ENCODE data around the gene FAM227B.

Gene FAM227B

DNA sequence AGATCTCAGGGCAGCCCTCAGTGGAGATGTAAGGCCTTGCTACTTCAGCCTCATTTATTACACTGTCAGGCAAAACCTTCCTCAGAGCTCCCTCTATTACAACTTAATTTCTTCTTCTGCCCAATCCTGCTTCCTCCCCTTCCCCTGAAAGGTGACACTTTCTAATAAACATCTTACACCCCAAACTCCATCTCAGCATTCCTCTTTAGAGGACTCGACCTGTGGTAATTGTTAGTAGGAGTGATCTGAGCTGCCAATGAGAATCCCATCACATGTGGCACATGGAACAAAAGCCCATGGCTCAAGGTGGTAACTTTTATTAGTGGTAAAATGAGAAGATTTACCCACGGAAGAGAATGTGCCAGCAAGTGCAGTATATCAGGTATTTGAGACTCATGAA, 30.1 kb upstream of the FAM227B start:
- ChIA-PET CTCF (no interaction called here), POLR2A (no interaction called here)
- DNase-seq (ENCODE audit: extremely low spot score), result no peak
- no peak for TF ChIP-seq ZNF384 (IDR thresholded peaks at IDR 0.05)
- no peak for TF ChIP-seq SP1 (IDR thresholded peaks at IDR 0.05)
- no peak for TF ChIP-seq TARDBP (IDR thresholded peaks at IDR 0.05)
- TF ChIP-seq ARNT (IDR thresholded peaks at IDR 0.05), result no peak
- no peak for TF ChIP-seq SUZ12 (IDR thresholded peaks at IDR 0.05)

DNA sequence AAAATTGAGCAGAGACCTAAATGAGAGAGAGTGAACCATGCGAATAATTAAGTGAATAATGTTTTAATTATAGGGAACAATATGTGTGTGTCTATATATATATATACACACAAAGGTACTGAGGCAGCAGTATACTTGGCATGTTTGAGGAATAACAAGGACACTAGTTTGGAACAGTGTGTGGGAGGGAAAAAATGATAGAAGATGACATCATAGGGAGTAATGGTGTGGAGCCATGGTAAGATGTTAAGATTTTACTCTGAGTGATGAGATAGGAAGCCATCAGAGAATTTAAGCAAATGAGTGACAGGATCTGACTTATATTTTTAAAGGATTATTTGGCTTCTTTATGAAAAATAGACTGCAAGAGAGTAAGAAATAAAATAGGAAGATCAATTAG, 29.4 kb upstream of the FAM227B start:
- no peak for DNase-seq (ENCODE audit: extremely low spot score)
- TF ChIP-seq LEF1 (IDR thresholded peaks at IDR 0.05; ENCODE audit: borderline replicate concordance), result no peak
- TF ChIP-seq ARNT (IDR thresholded peaks at IDR 0.05), result no peak
- TF ChIP-seq FOXK2 (IDR thresholded peaks at IDR 0.05), result no peak
- no peak for TF ChIP-seq FOXM1 (IDR thresholded peaks at IDR 0.05; ENCODE audit: borderline replicate concordance)
- TF ChIP-seq, protein P1, sequence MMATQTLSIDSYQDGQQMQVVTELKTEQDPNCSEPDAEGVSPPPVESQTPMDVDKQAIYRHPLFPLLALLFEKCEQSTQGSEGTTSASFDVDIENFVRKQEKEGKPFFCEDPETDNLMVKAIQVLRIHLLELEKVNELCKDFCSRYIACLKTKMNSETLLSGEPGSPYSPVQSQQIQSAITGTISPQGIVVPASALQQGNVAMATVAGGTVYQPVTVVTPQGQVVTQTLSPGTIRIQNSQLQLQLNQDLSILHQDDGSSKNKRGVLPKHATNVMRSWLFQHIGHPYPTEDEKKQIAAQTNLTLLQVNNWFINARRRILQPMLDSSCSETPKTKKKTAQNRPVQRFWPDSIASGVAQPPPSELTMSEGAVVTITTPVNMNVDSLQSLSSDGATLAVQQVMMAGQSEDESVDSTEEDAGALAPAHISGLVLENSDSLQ (IDR thresholded peaks at IDR 0.05), result no peak
- TF ChIP-seq SUZ12 (IDR thresholded peaks at IDR 0.05), result no peak
- TF ChIP-seq HDGF (IDR thresholded peaks at IDR 0.05; ENCODE audit: borderline replicate concordance), result no peak
- no peak for TF ChIP-seq BHLHE40 (IDR thresholded peaks at IDR 0.05; ENCODE audit: borderline replicate concordance)
- TF ChIP-seq CTBP1 (IDR thresholded peaks at IDR 0.05; ENCODE audit: borderline replicate concordance), result no peak
- ChIA-PET POLR2A (no interaction called here), CTCF (no interaction called here)

DNA sequence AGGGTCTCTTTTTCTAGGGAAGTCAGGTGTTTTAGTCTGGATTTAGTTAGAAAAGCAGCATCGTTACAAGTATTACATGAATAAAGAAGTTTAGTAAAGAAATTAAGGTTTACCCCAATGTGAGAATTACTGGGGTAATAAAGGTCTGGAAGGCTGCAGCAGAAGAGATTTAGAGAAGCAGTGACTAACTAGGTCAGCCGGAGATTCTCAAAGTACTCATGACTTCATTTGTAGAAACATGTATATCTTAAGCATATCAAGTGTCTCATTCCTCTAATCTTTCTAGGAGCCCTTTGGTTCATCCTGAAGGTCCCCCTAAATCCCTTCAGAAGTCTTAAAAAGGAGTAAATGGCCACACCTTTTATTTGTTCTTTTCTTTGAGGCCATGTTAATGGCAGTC, 26.3 kb upstream of the FAM227B start:
- CTCF ChIA-PET, result no interaction called here

DNA sequence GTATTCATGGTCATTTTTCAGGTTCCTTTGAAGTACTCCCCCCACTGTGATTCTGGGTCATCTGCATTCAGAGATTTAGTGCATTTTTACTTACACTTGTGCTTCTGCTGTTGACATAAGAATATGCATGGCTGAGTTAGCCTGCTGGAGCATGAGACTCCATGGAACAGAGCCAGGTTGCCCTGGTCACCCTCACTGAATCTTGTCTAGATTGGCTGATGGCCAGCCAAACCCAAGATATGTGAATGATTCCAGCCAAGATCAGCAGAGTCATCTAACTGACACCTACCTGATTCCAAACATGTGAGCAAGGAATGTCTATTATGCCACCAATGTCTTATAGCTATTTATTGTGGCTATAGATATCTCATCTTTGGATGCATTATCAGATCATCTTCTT, 25.3 kb upstream of the FAM227B start:
- TF ChIP-seq CTBP1 (IDR thresholded peaks at IDR 0.05; ENCODE audit: borderline replicate concordance), result no peak
- TF ChIP-seq SUZ12 (IDR thresholded peaks at IDR 0.05), result no peak
- CTCF ChIA-PET, result no interaction called here
- no peak for DNase-seq (ENCODE audit: extremely low spot score)
- POLR2A ChIA-PET, result no interaction called here

More for the DNA sequence above, 26.3 kb upstream of the FAM227B start:
- POLR2A ChIA-PET, result no interaction called here
- DNase-seq (ENCODE audit: extremely low spot score), result no peak
- TF ChIP-seq HDGF (IDR thresholded peaks at IDR 0.05; ENCODE audit: borderline replicate concordance), result no peak
- no peak for TF ChIP-seq FOXK2 (IDR thresholded peaks at IDR 0.05)

DNA sequence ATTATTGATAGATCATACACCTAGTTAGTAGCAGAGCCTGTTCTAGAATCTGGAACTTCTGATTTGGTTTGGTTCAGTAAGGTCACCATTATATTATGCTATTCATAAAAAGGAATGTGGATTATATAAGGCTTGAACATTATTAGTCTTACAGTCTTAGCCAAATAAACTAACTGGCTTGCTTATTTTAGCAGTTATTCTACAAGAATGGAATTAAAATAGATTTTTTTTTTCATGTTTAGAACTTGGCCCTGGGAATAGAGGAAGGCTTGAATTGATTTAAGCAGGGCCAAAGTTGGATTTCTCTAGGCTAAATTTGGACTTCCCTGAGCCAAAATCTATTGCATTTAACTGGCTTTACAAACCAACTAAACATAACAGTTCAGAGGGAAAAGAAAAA, 24.7 kb upstream of the FAM227B start:
- ChIA-PET POLR2A (no interaction called here), CTCF (no interaction called here)
- DNase-seq (ENCODE audit: extremely low spot score), result no peak
- no peak for TF ChIP-seq L3MBTL2 (conservative IDR thresholded peaks at IDR 0.05)
- TF ChIP-seq BHLHE40 (IDR thresholded peaks at IDR 0.05; ENCODE audit: borderline replicate concordance), result no peak
- TF ChIP-seq TARDBP (IDR thresholded peaks at IDR 0.05), result no peak
- TF ChIP-seq ELF4 (IDR thresholded peaks at IDR 0.05), result no peak
- TF ChIP-seq SUZ12 (IDR thresholded peaks at IDR 0.05), result no peak
- no peak for TF ChIP-seq ZNF384 (IDR thresholded peaks at IDR 0.05)
- TF ChIP-seq FOXA1 (IDR thresholded peaks at IDR 0.05), result no peak
- no peak for TF ChIP-seq FOXK2 (IDR thresholded peaks at IDR 0.05)
- TF ChIP-seq SP1 (IDR thresholded peaks at IDR 0.05), result no peak
- no peak for TF ChIP-seq HDGF (IDR thresholded peaks at IDR 0.05; ENCODE audit: borderline replicate concordance)
- TF ChIP-seq LEF1 (IDR thresholded peaks at IDR 0.05; ENCODE audit: borderline replicate concordance), result no peak

DNA sequence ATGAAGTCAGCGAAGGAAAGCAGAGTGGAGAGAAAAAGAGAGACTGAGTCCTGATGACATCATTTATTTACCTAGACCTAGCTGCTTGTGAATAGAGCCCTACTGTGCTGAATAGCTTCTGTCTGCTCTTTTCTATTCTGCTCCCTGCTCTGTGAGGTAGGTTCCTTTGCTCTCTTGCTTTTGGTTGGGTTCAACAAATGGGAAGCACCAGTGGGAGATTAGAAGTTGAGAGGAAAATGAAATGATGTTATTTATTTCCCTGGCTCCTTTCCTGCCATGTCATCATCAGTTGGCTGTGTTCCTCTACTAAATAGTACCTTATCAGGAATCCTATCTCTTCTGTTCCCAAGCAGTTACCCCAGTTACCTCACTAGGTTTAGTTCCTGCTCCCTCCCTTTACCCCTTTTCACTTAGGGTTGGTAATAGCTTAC, 23.8 kb upstream of the FAM227B start:
- TF ChIP-seq SP1 (IDR thresholded peaks at IDR 0.05) (no peak), FOXM1 (IDR thresholded peaks at IDR 0.05; ENCODE audit: borderline replicate concordance) (no peak), L3MBTL2 (conservative IDR thresholded peaks at IDR 0.05) (no peak), ELF4 (IDR thresholded peaks at IDR 0.05) (no peak), TARDBP (IDR thresholded peaks at IDR 0.05) (no peak), SUZ12 (IDR thresholded peaks at IDR 0.05) (no peak), ZNF384 (IDR thresholded peaks at IDR 0.05) (no peak), FOXK2 (IDR thresholded peaks at IDR 0.05) (no peak), LEF1 (IDR thresholded peaks at IDR 0.05; ENCODE audit: borderline replicate concordance) (no peak), HDGF (IDR thresholded peaks at IDR 0.05; ENCODE audit: borderline replicate concordance) (no peak)
- TF ChIP-seq, protein P1 (IDR thresholded peaks at IDR 0.05), result no peak
- no peak for DNase-seq (ENCODE audit: extremely low spot score)
- POLR2A ChIA-PET, result no interaction called here
- CTCF ChIA-PET, result no interaction called here

DNA sequence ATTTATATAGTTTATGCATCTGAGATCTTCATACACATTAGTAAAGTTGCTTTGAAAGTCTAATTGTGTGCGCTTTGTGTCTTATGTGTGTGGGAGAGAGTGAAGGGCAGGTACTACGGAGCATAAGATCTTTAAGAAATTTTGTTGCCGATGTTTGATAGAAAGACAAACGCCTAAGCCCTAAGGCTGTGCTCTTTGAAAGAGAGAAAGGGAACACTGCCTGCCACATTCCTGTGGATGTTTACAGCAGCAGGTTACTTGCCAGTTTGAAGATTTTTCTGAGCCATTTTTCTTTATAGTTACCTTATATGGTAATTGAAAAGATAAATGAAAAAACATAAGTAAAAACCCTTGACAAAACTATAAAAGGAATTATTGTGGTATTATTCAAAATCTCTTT, 17.2 kb upstream of the FAM227B start:
- TF ChIP-seq LEF1 (IDR thresholded peaks at IDR 0.05; ENCODE audit: borderline replicate concordance), result no peak
- TF ChIP-seq FOXM1 (IDR thresholded peaks at IDR 0.05; ENCODE audit: borderline replicate concordance), result no peak
- TF ChIP-seq, protein P1 (IDR thresholded peaks at IDR 0.05), result no peak
- no peak for TF ChIP-seq ELF4 (IDR thresholded peaks at IDR 0.05)
- TF ChIP-seq FOXK2 (IDR thresholded peaks at IDR 0.05), result no peak
- TF ChIP-seq NFRKB (IDR thresholded peaks at IDR 0.05), result no peak
- TF ChIP-seq L3MBTL2 (conservative IDR thresholded peaks at IDR 0.05), result no peak
- no peak for TF ChIP-seq HDGF (IDR thresholded peaks at IDR 0.05; ENCODE audit: borderline replicate concordance)
- TF ChIP-seq SUZ12 (IDR thresholded peaks at IDR 0.05), result no peak
- no peak for TF ChIP-seq ZNF384 (IDR thresholded peaks at IDR 0.05)
- TF ChIP-seq SP1 (IDR thresholded peaks at IDR 0.05), result no peak
- no peak for TF ChIP-seq FOXA1 (IDR thresholded peaks at IDR 0.05)
- no peak for TF ChIP-seq CTBP1 (IDR thresholded peaks at IDR 0.05; ENCODE audit: borderline replicate concordance)
- no peak for TF ChIP-seq BHLHE40 (IDR thresholded peaks at IDR 0.05; ENCODE audit: borderline replicate concordance)
- no peak for TF ChIP-seq TARDBP (IDR thresholded peaks at IDR 0.05)
- no peak for TF ChIP-seq ARNT (IDR thresholded peaks at IDR 0.05)
- CTCF ChIA-PET, result no interaction called here
- POLR2A ChIA-PET, result no interaction called here
- no peak for DNase-seq (ENCODE audit: extremely low spot score)
